SU-DHL-6 (cell line): ENCODE results near the gene ZMYM2.

Experiments used
- EZH2phosphoT487 ChIP-seq: fragments of 200-600 bp; sonication (generic), shearing (Covaris generic); conservative IDR thresholded peaks from 2 replicates; pipeline ENCODE4 v1.6.1; 2018; ENCODE audit warnings: mild to moderate bottlenecking, antibody characterized with exemption, low read length, moderate library complexity, mixed read lengths
- TF ChIP-seq, protein P1 (sequence below): fragments of 200-600 bp; sonication (generic); IDR thresholded peaks from one replicate; pipeline ENCODE4 v1.5.1; 2017; ENCODE audit warnings: antibody characterized with exemption, mild to moderate bottlenecking, low read length, moderate library complexity; ENCODE audit not compliant: insufficient read depth, poor library complexity, severe bottlenecking

DNA sequence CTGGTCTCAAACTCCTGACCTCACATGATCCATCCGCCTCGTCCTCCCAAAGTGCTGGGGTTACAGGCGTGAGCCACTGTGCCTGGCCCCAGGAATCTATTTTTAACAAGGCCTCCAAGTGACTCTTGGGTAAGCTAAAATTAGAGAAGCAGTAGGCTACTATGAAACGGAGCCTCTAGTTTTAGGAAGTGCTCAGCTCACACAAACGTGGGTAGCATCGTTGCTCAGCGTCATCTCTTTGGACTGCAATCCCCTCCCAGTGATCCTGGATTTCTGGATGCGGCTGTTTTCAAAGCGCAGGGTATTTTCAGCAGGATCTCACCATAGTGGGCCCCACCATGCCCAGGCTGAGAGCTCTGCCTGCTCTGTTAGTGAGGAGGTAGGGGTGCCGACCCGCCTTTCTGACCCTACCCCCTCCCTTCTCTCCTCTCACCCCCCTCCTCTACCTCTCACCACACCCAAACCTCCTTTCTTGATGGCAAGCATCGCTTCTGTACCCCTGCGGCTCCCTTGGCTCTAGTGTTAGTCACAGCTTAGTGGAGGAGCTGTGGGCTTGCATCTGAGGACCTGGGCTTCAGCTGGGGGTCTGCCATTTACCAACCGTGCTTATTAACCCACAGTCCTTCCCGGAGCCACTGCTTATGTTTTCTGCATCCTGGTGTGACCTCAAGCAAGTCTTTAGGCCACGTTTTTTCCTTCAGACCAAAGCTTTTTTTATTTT is 168.2 kb downstream of the ZMYM2 start:
- TF ChIP-seq, protein P1, sequence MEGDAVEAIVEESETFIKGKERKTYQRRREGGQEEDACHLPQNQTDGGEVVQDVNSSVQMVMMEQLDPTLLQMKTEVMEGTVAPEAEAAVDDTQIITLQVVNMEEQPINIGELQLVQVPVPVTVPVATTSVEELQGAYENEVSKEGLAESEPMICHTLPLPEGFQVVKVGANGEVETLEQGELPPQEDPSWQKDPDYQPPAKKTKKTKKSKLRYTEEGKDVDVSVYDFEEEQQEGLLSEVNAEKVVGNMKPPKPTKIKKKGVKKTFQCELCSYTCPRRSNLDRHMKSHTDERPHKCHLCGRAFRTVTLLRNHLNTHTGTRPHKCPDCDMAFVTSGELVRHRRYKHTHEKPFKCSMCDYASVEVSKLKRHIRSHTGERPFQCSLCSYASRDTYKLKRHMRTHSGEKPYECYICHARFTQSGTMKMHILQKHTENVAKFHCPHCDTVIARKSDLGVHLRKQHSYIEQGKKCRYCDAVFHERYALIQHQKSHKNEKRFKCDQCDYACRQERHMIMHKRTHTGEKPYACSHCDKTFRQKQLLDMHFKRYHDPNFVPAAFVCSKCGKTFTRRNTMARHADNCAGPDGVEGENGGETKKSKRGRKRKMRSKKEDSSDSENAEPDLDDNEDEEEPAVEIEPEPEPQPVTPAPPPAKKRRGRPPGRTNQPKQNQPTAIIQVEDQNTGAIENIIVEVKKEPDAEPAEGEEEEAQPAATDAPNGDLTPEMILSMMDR: no peak
- no peak for TF ChIP-seq EZH2phosphoT487
